H1 (cell line): ENCODE data around the gene DHRS4. TPM values are rescaled to one million over a fixed set of nuclear protein-coding genes. Genes with fewer than 3 reads are reported as not detected.
A peak's percentile ranks its signal among the peaks of the same experiment; 100 is the strongest.
"Not testable (repeated sequence)": the region's sequence is repeated elsewhere in the genome, so short reads cannot be mapped to it uniquely, and the experiment has no call there.

ENCODE experiments used
- CTCF ChIA-PET: fragments of 300-600 bp; sonication (Branson Sonifier 250); formaldehyde crosslinking; loops from one replicate; lab custom pipeline; 2021; ENCODE audit not compliant: partially characterized antibody; lab: Charles Lee
- POLR2A ChIA-PET: fragments of 300-600 bp; sonication (Branson Sonifier 250); formaldehyde crosslinking; loops from one replicate; lab custom pipeline; 2021; ENCODE audit warnings: inconsistent platforms; ENCODE audit not compliant: partially characterized antibody; lab: Charles Lee
- DNase-seq, 2 experiments: peaks; one replicate each; pipeline versions ENCODE4 v3.0.0 to v3.0.0-alpha.2; 2010 to 2022; ENCODE audit warnings: low spot score in 2 of 2, low read depth in 1 of 2, mixed read lengths in 1 of 2
- FAIRE-seq: peaks from 2 replicates; lab custom pipeline; 2011; peaks lifted over from hg19 to GRCh38; lab: Jason Lieb, UNC
- H2AFZ ChIP-seq: 2 replicates; pipeline ENCODE4 v1.8.1; 2012; ENCODE audit warnings: low read length, inconsistent platforms
- H2AK5ac ChIP-seq: 2 replicates; pipeline ENCODE4 v1.6.1; 2013; ENCODE audit warnings: low read depth, low read length
- H2BK120ac ChIP-seq: replicated peaks from 2 replicates; pipeline ENCODE3; 2013; ENCODE audit warnings: low read depth, low read length, inconsistent platforms
- H2BK12ac ChIP-seq: 2 replicates; pipeline ENCODE4 v1.6.1; 2013; ENCODE audit warnings: low read depth, low read length
- H2BK15ac ChIP-seq: 2 replicates; pipeline ENCODE4 v1.6.1; 2013; ENCODE audit warnings: low read length
- H2BK20ac ChIP-seq: 2 replicates; pipeline ENCODE4 v1.6.1; 2013; ENCODE audit warnings: low read length
- H2BK5ac ChIP-seq: 2 replicates; pipeline ENCODE4 v1.6.1; 2013; ENCODE audit warnings: low read depth, low read length
- H3K14ac ChIP-seq: 2 replicates; pipeline ENCODE4 v1.6.1; 2013; ENCODE audit warnings: inconsistent platforms; ENCODE audit not compliant: insufficient read length
- H3K18ac ChIP-seq: 2 replicates; pipeline ENCODE4 v1.6.1; 2013; ENCODE audit warnings: low read length; ENCODE audit errors: extremely low read depth
- H3K23ac ChIP-seq: 2 replicates; pipeline ENCODE4 v1.6.1; 2013; ENCODE audit warnings: inconsistent platforms; ENCODE audit not compliant: insufficient read length
- H3K23me2 ChIP-seq: 2 replicates; pipeline ENCODE4 v1.6.1; 2013; ENCODE audit warnings: low read depth, low read length
- H3K27ac ChIP-seq: 2 replicates; pipeline ENCODE4 v1.6.1; 2011; ENCODE audit warnings: low read depth, low read length, inconsistent platforms
- H3K27me3 ChIP-seq, 4 experiments: replicated peaks in 1 of 4; 1 replicate in 1 of 4; 2 replicates in 3 of 4; pipeline versions ENCODE4 v1.6.1 to v1.8.1; 2011 to 2013; ENCODE audit warnings: low read length in 3 of 4, mild to moderate bottlenecking in 3 of 4, inconsistent platforms in 2 of 4, mixed read lengths in 2 of 4, moderate library complexity in 1 of 4; ENCODE audit not compliant: control insufficient read depth in 3 of 4, insufficient read depth in 3 of 4; ENCODE audit errors: extremely low read depth in 1 of 4
- H3K36me3 ChIP-seq, 4 experiments: 2 replicates each; pipeline versions ENCODE4 v1.6.1 to v1.8.1; 2011 to 2013; ENCODE audit warnings: mild to moderate bottlenecking in 4 of 4, low read length in 3 of 4, moderate library complexity in 2 of 4, control low read depth in 1 of 4, inconsistent platforms in 1 of 4; ENCODE audit not compliant: insufficient read depth in 4 of 4, control insufficient read depth in 2 of 4
- H3K4ac ChIP-seq: replicated peaks from 2 replicates; pipeline ENCODE3; 2013; ENCODE audit warnings: low read length, low read depth, mixed read lengths, inconsistent platforms; ENCODE audit not compliant: insufficient read length
- H3K4me1 ChIP-seq, 4 experiments: replicated peaks in 1 of 4; 1 replicate in 1 of 4; 2 replicates in 3 of 4; pipeline versions ENCODE4 v1.6.1 to v1.8.1; 2011 to 2013; ENCODE audit warnings: low read length in 3 of 4, inconsistent platforms in 2 of 4, mixed read lengths in 1 of 4; ENCODE audit not compliant: insufficient read depth in 4 of 4, control insufficient read depth in 3 of 4
- H3K4me2 ChIP-seq, 2 experiments: 2 replicates each; pipeline versions ENCODE4 v1.6.1 to v1.8.1; 2011 to 2013; ENCODE audit warnings: low read depth in 2 of 2, low read length in 2 of 2, control low read depth in 1 of 2, inconsistent platforms in 1 of 2, mild to moderate bottlenecking in 1 of 2; ENCODE audit not compliant: insufficient read depth in 1 of 2
- H3K4me3 ChIP-seq, 4 experiments: fragments of 200-600, 300-600 bp in 1 of 4; sonication (generic), shearing (Covaris generic), sonication (Bioruptor Twin) in 1 of 4; 2 replicates each; pipeline versions ENCODE4 v1.5.1 to v1.8.1; 2011 to 2016; ENCODE audit warnings: low read length in 4 of 4, low read depth in 3 of 4, control low read depth in 2 of 4, inconsistent platforms in 2 of 4, mild to moderate bottlenecking in 2 of 4, mixed read lengths in 1 of 4, moderate library complexity in 1 of 4; ENCODE audit not compliant: insufficient read depth in 2 of 4; ENCODE audit errors: extremely low read depth in 1 of 4
- H3K56ac ChIP-seq: replicated peaks from 2 replicates; pipeline ENCODE3; 2013; ENCODE audit warnings: low read depth, mild to moderate bottlenecking, mixed read lengths, low read length, inconsistent platforms; ENCODE audit not compliant: insufficient read length
- H3K79me1 ChIP-seq: 2 replicates; pipeline ENCODE4 v1.6.1; 2013; ENCODE audit warnings: low read depth, low read length, control low read depth
- H3K79me2 ChIP-seq, 2 experiments: 2 replicates each; pipeline versions ENCODE4 v1.6.1 to v1.8.1; 2012 to 2013; ENCODE audit warnings: low read length in 2 of 2, mild to moderate bottlenecking in 2 of 2, inconsistent platforms in 1 of 2; ENCODE audit not compliant: insufficient read depth in 2 of 2, control insufficient read depth in 1 of 2
- H3K9ac ChIP-seq, 4 experiments: replicated peaks in 1 of 4; 1 replicate in 1 of 4; 2 replicates in 3 of 4; pipeline versions ENCODE4 v1.6.1 to v1.8.1; 2011 to 2013; ENCODE audit warnings: low read depth in 3 of 4, low read length in 3 of 4, control low read depth in 2 of 4, mild to moderate bottlenecking in 2 of 4, moderate library complexity in 2 of 4, inconsistent platforms in 1 of 4; ENCODE audit errors: extremely low read depth in 1 of 4
- H3K9me3 ChIP-seq, 2 experiments: 2 replicates each; pipeline versions ENCODE4 v1.6.1 to v1.8.1; 2012 to 2013; ENCODE audit warnings: mild to moderate bottlenecking in 2 of 2, moderate library complexity in 2 of 2, control low read depth in 1 of 2, inconsistent platforms in 1 of 2, low read depth in 1 of 2, low read length in 1 of 2, mixed read lengths in 1 of 2; ENCODE audit not compliant: insufficient read depth in 2 of 2
- H4K20me1 ChIP-seq, 2 experiments: replicated peaks in 1 of 2; 2 replicates each; pipeline versions ENCODE3 to v1.8.1; 2011 to 2013; ENCODE audit warnings: inconsistent platforms in 2 of 2, low read length in 2 of 2, mild to moderate bottlenecking in 1 of 2; ENCODE audit not compliant: insufficient read depth in 2 of 2, control insufficient read depth in 1 of 2
- H4K5ac ChIP-seq: 2 replicates; pipeline ENCODE4 v1.6.1; 2013; ENCODE audit warnings: low read length, low read depth, mixed read lengths, inconsistent platforms; ENCODE audit not compliant: insufficient read length
- H4K8ac ChIP-seq: 2 replicates; pipeline ENCODE4 v1.8.0; 2013; ENCODE audit warnings: mild to moderate bottlenecking, moderate library complexity, low read length, inconsistent platforms; ENCODE audit not compliant: insufficient read depth; ENCODE audit errors: extremely low read depth
- H4K91ac ChIP-seq: replicated peaks from 2 replicates; pipeline ENCODE3; 2013; ENCODE audit warnings: low read length, mixed read lengths, inconsistent platforms; ENCODE audit not compliant: insufficient read length
- E2F6 ChIP-seq: IDR thresholded peaks from 2 replicates; pipeline ENCODE4 v1.6.1; 2012; ENCODE audit warnings: inconsistent platforms
- MAX ChIP-seq: IDR thresholded peaks from 2 replicates; pipeline ENCODE4 v1.6.1; 2012; ENCODE audit warnings: inconsistent platforms
- POLR2A ChIP-seq, 2 experiments: IDR thresholded peaks; 1 replicate in 1 of 2; 2 replicates in 1 of 2; pipeline ENCODE4 v1.6.1; 2011; ENCODE audit warnings: low read depth in 2 of 2, low read length in 2 of 2, mild to moderate bottlenecking in 2 of 2; ENCODE audit errors: control extremely low read depth in 1 of 2
- POLR2AphosphoS5 ChIP-seq: IDR thresholded peaks from 2 replicates; pipeline ENCODE4 v1.6.1; 2011; ENCODE audit warnings: low read depth, low read length
- TAF1 ChIP-seq: IDR thresholded peaks from 2 replicates; pipeline ENCODE4 v1.6.1; 2011; ENCODE audit warnings: mild to moderate bottlenecking, low read depth, low read length
- TBP ChIP-seq: IDR thresholded peaks from 2 replicates; pipeline ENCODE4 v1.6.1; 2011; ENCODE audit warnings: low read depth, low read length, improper control_type of control experiment
- WGBS, 2 experiments: shearing (Covaris generic) in 1 of 2; methylation state at CpG; one replicate each; pipeline versions ENCODE4 v1.1.6 to v1.1.7; 2013 to 2015; ENCODE audit warnings: low lambda C conversion rate in 2 of 2, mixed read lengths in 2 of 2, inconsistent platforms in 1 of 2, low coverage in 1 of 2, missing lambda C conversion rate in 1 of 2; ENCODE audit not compliant: insufficient replicate concordance in 2 of 2, insufficient coverage in 1 of 2, insufficient read length in 1 of 2; ENCODE audit errors: extremely low coverage in 1 of 2, missing lambda C conversion rate in 1 of 2; 5-methylcytosine and 5-hydroxymethylcytosine counted together
- polyA plus RNA-seq, 7 experiments: library from polyadenylated mRNA; depleted of rRNA in 3 of 7; stranded (reverse) in 5 of 7; unstranded in 2 of 7; fragments of >200 nt in 5 of 7; fragments of 200-250 nt in 2 of 7; gene quantifications; 1 replicate in 5 of 7; 2 replicates in 1 of 7; 4 replicates in 1 of 7; pipeline versions ENCODE4 v1.2.1 to v1.2.3, GENCODE V29; 2011 to 2013; ENCODE audit warnings: missing spikeins in 2 of 7, mixed read lengths in 2 of 7
- total RNA-seq: library from RNA; stranded (reverse); fragmentation: NEBNext Ultra II Directional; extraction: Animal tissue kit (Norgen Biotek cat#: 25700); gene quantifications from 2 replicates; pipeline ENCODE4 v1.2.1, GENCODE V29; 2021

Gene DHRS4
- total and polyA plus RNA-seq, 2 of the 8 experiments (the other 6 are each of a cell fraction or from before 2014, with no cell fraction given): 11.7 to 16.2 TPM

GRCh38 chr14:23988607-23989363 lies 35.2 kb downstream of the DHRS4 start, which contains the start of gene DHRS4L2:
DHRS4L2 (plus strand) TSS chr14:23988929; CDS start chr14:23988948, 19 bp downstream.
- POLR2A ChIA-PET: interaction anchor here (0.9 to 1.7 kb wide), 4 partner anchors 63 to 125 kb away, joined by 3 to 7 read pairs (median 3); partner anchors contain the start of genes CARMIL3 and PCK2
- not testable (repeated sequence) for H3K23me2 ChIP-seq, H2BK20ac ChIP-seq, H2BK15ac ChIP-seq, H4K91ac ChIP-seq, H3K27me3 ChIP-seq, H3K56ac ChIP-seq, H4K5ac ChIP-seq, FAIRE-seq, H3K14ac ChIP-seq, H2BK120ac ChIP-seq, H3K79me1 ChIP-seq, H4K20me1 ChIP-seq, H3K79me2 ChIP-seq, H3K36me3 ChIP-seq, H3K27ac ChIP-seq, H3K4me1 ChIP-seq, H3K9me3 ChIP-seq, H3K4ac ChIP-seq, H3K23ac ChIP-seq
- peak; percentile 51; the same call in 1 of the 2 replicates for TF ChIP-seq TAF1
- peak; percentile 79 for TF ChIP-seq E2F6
- TF ChIP-seq TBP: 0 out of 2 replicates have a peak, but pooled peaks have one; percentile 9
- peak; percentile 23; the same call in 1 of the 2 replicates for TF ChIP-seq MAX
- TF ChIP-seq POLR2A (IDR thresholded peaks at IDR 0.05; ENCODE audit: control extremely low read depth in 1 of 2, low read depth in 2 of 2, low read length in 2 of 2): peak in 1 of 2 experiments; percentile 45; a peak in 1 of 3 replicates
- TF ChIP-seq POLR2AphosphoS5: 0 out of 2 replicates have a peak, but pooled peaks have one; percentile 26
- Histone ChIP-seq H3K9ac (peak within 1 kb of the TSS in 1 of 4 experiments; percentile 36; a peak in 2 of 7 replicates), H2AFZ (0 out of 2 replicates have a peak within 1 kb of the TSS, but pooled peaks have one; percentile 70), H4K8ac (peak within 1 kb of the TSS; percentile 77), H2AK5ac (peak within 1 kb of the TSS; percentile 14; the same call in 1 of the 2 replicates), H3K4me2 (peak within 1 kb of the TSS; percentile 21 to 70), H3K18ac (peak within 1 kb of the TSS; percentile 60; the same call in 1 of the 2 replicates), H2BK5ac (peak within 1 kb of the TSS; percentile 44; the same call in 1 of the 2 replicates), H3K4me3 (peak within 1 kb of the TSS in 1 of 4 experiments; percentile 51; a peak in 4 of 8 replicates), H2BK12ac (peak within 1 kb of the TSS; percentile 84; the same call in 1 of the 2 replicates)
- CTCF ChIA-PET: interaction anchor here (0.6 to 2.3 kb wide), 7 partner anchors 13 to 381 kb away, joined by 3 to 9 read pairs (median 3); no protein-coding TSS in a partner anchor
- DNase-seq: peak; percentile 23 to 91
- 19% methylated on average over 34 of the region's 40 CpGs; no CpG with 5 or more reads in 1 of the 2 experiments for WGBS, 2 experiments
